GM13977 (cell line): Measurements from ENCODE around the gene RPRD1B.
A peak's percentile ranks its signal among the peaks of the same experiment; 100 is the strongest.

Experiments
- DNase-seq: peaks from one replicate; pipeline ENCODE4 v3.0.0; 2012; ENCODE audit warnings: low spot score
- CTCF ChIP-seq: IDR thresholded peaks from 2 replicates; pipeline ENCODE4 v1.5.1; 2012; ENCODE audit warnings: mild to moderate bottlenecking, control low read depth; ENCODE audit not compliant: insufficient read depth; ENCODE audit errors: extremely low read depth, missing control alignments
- in situ Hi-C: fragments of 300-500 bp; cut with MboI; formaldehyde crosslinking; loops from one replicate; pipeline ENCODE4 v1.12.0; 2022; ENCODE audit warnings: low sequenced_read_pairs, low pct_unique_long_range_greater_than_20kb, mixed read lengths, inconsistent platforms; ENCODE audit not compliant: unreplicated experiment

RPRD1B gene

GRCh38 chr20:38110525-38111178 is 77.1 kb downstream of the RPRD1B start:
- in situ Hi-C loops = no loop called here
- TF ChIP-seq CTCF = no peak
- no peak for DNase-seq

GRCh38 chr20:38111366-38112232 is 78.1 kb downstream of the RPRD1B start:
- DNase-seq = no peak
- TF ChIP-seq CTCF = no peak
- in situ Hi-C loops = no loop called here

GRCh38 chr20:38112261-38112929 is 78.8 kb downstream of the RPRD1B start:
- TF ChIP-seq CTCF = no peak
- no peak for DNase-seq
- in situ Hi-C loops = no loop called here

- DNase-seq = no peak
- in situ Hi-C loops = no loop called here
- TF ChIP-seq CTCF = no peak
Observed at GRCh38 chr20:38112930-38113294, 79.4 kb downstream of the RPRD1B start.

GRCh38 chr20:38113401-38114325 is 80.1 kb downstream of the RPRD1B start:
- in situ Hi-C loops = no loop called here
- no peak for DNase-seq

More at GRCh38 chr20:38113401-38114325, 80.1 kb downstream of the RPRD1B start:
- peak; percentile 50 for TF ChIP-seq CTCF
